Activated CD4-positive, CD25-positive, alpha-beta regulatory T cell treated with anti-CD3 and anti-CD28 coated beads, Interleukin-2, amount 50 U/mL, for 24 hours (primary cell): ENCODE measurements around the gene DUSP11.

Experiments
- ATAC-seq, 2 donors: fragments of 150-1000 bp; cut with Tn5 transposase; one replicate each; pipeline ENCODE4 v1.10.0; 2021; ENCODE audit warnings: mild to moderate bottlenecking in 1 of 2, moderate library complexity in 1 of 2

Gene DUSP11

GRCh38 chr2:73716543-73717250 lies 63.2 kb downstream of the DUSP11 start:
- no peak for ATAC-seq

DNA sequence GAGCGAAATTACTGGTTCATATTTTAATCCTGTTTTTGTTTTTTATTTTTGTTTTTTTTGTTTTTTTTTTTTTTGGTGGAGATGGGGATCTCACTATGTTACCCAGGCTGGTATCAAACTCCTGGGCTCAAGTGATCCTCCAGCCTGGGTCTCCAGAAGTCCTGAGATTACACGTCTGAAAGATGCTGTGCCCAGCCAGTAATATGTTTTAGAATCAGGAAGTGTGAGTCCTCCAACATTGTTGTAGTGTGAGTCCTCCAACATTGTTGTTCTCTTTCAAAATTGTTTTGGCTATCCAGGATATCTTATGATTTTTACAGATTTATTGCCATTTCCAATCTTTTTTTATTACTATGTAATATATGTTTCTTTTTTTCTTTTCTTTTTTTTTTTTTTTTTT lies 65.8 kb downstream of the DUSP11 start:
- ATAC-seq = no peak
